Suppressor macrophage treated with lipopolysaccharide for 1 hour (primary cell): ENCODE measurements around the gene MRPL18.
"Not testable (repeated sequence)": the region's sequence is repeated elsewhere in the genome, so short reads cannot be mapped to it uniquely, and the experiment has no call there.

Experiments
- DNase-seq, 3 donors: peaks; one replicate each; pipeline ENCODE4 v3.0.0-alpha.2; 2020 to 2022

Gene MRPL18

DNA sequence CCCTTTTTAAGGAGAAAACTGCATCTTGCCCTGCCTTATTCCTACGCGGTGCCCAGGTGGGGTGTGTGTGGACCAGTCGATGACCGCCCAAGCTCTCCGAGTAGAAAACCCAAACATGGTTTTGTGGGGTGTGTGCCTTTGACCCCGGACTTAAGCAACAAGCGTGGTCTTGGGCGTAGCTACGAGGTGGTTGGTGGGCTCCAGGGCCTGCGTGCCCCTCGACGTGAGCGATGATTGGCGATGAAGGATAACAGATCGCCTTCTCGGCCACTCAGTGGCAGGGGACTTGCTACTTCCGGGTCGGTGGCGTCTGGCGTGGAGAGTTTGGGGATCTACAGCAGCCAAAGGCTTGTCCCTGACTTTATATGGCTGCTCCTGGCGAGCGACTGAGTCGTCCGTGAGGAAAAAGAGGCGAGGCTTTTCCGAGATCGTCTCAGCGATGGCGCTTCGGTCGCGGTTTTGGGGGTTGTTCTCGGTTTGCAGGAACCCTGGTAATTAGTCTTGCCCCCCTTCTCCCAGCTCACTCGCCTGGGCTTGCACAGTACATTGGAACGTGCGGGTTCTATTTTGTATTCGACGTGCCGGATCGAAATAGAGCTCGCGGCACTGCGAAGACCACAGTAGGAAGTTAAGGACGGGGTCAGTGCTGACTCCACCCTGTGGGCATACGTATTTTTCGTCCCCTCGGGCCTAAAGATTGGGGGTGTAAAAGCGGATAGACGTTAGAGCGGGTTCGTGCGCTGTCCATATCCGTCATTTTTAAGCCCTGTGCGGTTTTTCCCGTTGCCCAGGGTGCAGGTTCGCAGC, at the start of gene MRPL18:
MRPL18 (plus strand) TSS at position 319 of the 807 bp plus-strand sequence; CDS start at position 440, 121 bp downstream.
- DNase-seq: peak; percentile 95 to 97 (median 95)

DNA sequence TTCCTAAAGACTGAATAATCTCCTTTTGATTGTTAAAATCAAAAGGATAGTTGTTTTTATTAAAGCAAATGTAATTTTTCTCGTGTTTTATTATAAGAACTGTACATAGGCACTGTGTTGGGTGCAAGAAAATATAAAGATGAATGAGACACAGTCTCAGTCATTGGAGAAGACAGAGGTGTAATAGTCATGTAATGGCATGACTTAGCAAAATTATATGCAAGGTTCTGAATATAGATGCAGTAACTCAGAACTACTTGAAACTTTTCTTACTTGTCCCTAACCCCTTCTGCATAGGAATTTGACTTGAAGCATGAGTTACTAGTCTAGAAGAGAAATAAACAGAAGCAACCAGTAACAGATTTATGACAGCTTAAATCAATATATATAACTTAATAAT, 48.1 kb upstream of the MRPL18 start:
- no peak for DNase-seq

DNA sequence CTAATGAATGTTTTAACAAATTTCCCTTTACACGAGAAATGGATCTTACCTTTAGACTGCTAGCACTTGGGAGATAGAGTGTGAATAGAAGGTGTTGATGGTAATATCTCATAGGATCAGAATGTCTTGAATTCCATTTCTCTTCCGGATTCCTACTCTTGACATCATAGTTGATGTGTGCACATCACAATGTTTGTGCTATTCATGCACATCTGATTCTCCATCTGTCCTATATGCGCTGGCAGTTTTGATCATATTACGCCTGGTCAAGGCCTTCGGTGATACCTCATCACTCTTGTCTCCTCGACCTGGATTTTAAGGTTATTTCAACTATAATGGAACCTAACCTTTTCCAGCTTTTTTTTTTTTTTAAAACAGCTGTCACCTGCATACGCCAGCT, 45.2 kb upstream of the MRPL18 start:
- DNase-seq: no peak

DNA sequence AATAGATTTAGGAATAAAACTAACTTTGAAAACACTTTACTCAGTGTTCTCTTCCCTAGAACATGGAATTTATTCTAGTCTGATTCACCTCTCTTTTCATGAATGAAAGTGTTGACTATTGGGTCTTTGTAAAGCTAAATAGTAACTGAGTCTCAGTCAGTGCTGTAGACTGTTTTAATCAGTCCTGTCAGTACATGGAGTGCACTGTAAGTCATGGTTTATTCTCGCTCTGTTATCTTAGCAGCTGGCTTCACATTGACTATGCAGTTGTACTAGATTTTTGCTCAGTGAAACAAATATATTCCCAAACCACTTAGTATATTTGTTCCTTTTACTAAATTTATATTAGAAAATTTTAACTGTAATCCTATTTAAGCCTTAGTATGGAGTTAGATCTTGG, 43.5 kb upstream of the MRPL18 start:
- DNase-seq: no peak

DNA sequence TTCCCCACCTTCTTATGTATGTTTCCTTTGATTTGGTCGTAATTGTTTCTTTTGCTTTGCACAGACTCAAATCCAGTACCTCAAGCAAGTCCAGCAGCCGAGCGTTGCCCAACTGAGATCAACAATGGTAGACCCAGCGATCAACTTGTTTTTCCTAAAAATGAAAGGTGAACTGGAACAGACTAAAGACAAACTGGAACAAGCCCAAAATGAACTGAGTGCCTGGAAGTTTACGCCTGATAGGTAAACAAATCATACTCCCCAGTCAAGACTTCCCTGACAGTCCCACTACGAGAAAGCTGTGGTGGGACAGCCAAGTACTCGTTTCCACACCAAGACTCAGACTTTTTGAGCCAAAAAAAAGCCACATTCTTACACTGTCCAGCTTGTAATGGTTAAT, 42.1 kb upstream of the MRPL18 start:
- DNase-seq: not testable (repeated sequence)

DNA sequence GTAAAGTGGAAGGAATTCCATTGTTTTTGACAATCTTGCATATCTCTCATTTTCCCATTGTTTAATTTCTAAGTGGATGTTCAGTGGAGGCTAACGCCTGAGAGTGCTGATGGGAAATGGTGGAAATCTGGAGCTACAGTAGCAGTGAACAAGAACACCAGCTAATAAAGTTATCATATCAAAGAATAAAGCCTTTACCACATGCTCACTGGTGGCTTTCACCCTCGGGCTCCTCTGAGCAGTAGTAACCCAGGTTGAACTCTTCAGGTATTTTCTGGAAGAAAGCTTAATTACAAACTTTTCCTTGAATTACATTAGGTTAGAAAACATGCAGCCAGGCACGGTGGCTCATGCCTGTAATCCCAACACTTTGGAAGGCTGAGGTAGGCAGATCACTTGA, 38.8 kb upstream of the MRPL18 start:
- no peak for DNase-seq

DNA sequence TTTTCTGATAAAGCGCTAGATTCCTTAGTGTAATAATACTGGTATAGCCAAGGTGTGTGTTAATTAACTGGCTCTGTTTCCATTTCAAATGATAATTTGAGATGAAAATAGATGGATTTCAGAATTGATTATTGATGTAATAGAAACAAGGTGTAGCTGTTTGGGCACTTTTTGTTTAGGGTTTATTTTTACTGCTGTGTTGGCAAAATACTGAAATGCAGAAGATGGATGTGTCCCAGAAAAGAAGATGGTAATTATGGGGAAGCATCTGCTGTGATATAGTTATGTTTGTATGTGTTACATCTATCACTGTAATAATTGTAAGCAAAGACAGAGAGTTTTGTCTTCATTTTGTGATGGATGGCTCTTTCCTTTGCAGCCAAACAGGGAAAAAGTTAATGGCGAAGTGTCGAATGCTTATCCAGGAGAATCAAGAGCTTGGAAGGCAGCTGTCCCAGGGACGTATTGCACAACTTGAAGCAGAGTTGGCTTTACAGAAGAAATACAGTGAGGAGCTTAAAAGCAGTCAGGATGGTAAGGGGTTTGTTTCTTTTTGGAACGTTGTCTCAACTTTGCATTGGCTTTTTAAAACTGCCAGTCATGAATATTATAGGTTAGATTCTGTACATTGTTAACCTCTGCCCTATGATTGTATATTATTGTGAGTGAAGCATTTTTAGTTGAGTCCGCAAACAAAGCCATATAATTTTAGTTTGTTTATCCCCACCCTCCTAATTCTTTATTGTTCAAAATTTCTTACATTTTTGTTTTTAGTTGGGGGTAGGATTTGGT, 37.0 kb upstream of the MRPL18 start:
- no peak for DNase-seq

DNA sequence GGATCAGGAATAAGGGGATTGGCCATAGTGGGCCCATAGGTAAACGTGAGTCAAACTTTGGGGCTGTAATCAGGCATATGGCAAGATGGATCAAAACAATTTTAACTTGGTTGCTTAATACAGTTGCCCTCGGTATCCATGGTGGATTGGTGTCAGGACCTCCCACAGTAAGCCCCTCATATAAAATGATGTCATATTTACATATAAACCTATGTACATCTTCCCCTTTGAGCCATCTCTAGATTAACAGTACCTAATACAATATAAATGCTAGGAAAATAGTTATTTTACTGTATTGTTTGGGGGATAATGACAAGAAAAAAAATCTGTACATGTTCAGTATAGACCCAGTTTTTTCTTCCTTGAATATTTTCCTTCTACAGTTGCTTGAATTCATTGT, 35.9 kb upstream of the MRPL18 start:
- no peak for DNase-seq

DNA sequence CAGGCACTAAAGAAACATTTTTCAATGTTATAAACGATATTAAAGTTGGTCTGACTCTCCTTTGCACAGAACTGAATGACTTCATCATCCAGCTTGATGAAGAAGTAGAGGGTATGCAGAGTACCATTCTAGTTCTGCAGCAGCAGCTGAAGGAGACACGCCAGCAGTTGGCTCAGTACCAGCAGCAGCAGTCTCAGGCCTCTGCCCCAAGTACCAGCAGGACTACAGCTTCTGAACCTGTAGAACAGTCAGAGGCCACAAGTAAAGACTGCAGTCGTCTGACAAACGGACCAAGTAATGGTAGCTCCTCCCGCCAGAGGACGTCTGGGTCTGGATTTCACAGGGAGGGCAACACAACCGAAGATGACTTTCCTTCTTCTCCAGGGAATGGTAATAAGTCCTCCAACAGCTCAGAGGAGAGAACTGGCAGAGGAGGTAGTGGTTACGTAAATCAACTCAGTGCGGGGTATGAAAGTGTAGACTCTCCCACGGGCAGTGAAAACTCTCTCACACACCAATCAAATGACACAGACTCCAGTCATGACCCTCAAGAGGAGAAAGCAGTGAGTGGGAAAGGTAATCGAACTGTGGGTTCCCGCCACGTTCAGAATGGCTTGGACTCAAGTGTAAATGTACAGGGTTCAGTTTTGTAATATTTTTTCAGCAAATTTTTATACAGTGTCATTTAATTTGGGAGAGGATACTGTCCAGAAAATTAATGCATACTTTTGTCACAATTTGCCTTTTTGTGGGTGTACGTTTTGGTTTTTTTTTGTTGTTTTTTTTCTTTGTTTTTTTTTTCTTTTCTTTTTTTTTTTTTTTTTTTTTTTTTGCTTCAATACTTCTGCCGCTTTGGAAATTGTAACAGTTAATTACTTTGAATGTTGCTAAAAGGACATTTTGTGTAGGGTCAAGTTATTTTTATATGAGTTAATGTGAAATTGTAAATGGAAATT, 35.0 kb upstream of the MRPL18 start:
- no peak for DNase-seq

DNA sequence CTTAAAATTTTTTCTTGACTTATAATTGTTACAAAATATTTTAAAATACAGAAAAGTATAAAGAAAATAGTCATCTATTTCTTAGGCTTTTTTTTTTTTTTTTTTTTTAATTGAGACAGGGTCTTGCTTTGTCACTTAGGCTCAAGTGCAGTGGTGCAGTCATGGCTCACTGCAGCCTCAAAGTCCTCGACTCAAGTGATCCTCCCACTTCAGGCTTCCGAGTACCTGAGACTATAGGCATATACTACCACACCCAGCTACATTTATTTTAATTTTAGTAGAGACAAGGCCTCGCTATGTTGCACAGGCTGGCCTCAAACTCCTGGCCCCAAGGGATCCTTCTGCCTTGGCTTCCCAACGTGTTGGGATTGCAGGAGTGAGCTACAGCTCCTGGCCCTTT, 33.8 kb upstream of the MRPL18 start:
- no peak for DNase-seq

DNA sequence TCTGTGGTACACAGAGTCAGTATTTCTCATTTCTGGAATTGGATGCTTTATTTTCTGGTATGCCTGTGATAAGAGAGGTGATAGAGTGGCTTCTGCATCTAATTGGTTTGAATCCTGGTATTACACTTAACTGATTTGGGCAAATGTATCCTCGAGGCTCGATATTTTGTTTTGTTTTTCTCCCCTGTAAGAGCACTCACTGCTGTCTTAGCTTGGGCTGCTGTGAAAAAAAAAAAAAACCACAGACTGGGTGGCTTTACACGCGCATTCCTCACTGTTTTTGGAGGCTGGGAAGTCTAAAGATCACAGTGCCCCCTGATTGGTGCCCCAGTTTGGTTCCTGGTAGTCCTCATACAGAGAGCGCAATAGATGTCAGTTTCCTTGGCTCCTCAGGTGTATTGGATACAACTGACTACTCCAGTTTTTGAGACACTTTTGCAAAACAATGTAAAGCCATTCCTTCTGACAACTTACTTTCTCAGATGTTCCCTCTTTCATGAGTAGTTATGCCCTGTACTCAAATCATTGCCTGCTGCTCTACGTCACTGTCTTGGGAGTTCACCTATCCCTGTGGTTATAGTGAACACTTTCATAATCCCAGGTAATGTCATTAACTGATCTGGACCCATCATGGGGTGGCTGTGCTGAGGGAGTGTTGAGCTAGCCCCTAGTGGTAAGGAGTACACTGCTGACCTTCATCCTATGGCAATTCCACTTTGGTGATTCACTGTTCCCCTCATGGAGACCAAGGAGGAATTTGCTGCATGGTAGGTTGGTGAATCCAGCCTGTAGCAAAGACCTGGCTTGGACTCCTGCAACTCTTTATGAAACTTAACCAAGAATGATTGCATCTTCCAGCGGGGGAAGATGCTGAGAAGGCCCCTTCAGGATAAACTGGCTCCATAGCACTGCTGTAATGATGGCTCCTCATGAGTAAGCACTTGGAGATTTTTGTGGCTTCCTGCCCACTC, 32.0 kb upstream of the MRPL18 start:
- DNase-seq: peak; percentile 24 to 63 (median 56)

DNA sequence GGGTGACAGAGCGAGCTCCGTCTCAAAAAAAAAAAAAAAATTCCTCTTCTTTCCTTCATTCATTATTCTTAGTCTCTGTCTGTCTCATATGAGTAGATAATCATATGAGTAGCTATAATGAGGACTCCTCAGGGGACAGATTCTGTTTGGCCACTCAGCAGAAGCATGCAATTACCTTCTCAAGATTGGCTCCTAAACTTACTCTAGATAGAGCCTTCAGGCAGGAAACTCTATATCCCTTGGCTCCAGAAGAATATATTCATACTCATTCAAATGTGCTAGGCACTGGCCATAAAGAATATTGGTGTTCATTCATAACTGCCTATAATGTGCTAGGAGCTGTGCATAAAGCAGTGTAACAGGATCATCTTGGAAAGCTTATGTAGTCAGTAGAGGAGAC, 30.6 kb upstream of the MRPL18 start:
- peak in 1 of 3 donors; percentile 47 for DNase-seq

DNA sequence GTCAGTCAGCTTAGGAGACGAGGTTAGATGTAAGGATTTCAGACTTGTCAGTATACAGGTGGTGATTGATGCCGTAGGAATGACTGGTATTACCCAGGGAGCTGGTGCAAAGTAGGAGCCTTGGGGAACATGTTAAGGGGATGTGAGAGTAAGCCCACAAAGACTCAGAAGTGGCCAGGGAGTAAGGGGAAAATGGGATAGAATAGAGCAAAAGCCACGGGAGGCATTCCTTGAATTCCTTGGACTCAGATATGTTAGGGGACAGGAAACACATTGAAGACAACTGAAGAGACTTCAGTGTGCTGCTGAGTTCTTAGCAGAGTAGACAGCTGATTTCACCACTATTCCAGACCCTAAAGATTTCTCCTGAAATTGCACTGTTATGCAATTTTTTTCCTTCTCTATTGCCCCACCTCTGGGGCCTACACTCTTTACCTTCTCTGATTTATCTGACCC, 29.6 kb upstream of the MRPL18 start:
- DNase-seq: peak in 2 of 3 donors; percentile 19 to 42

DNA sequence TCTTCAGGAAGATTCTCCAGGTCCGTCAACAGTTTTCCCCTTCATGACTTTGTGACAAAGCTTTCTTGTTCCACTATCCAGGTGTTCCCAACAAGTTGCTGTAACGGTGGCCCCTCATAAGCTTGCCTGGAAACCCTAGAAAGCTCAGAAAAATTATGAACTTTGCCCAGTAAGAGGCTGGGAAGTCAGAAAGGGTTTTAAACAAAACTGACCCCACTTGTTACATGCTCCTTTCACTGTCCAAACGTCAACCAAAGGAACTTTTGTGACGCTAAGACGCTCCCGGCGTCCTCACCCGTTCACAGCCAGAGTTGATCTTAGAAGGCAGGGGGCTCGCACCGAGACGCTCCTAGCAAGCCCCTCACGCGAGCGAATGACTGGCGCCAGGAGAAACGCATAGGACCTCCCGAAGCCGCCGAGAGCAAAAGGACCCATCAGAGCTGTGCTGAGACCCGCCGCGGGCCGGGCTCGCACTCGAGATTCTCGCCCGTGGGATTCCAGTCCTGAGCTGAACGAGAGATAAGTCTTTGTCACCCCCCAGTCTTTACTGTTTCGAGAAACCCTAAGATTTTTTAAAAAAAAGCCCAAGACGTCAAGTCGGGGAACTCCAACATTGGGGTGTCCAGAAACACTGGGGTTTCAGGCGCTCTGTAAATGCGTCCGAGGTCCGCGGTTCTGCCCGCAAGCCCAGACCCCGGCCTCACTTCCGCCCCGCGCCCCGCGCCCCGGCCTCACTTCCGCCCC, 29.0 kb upstream of the MRPL18 start:
- no peak for DNase-seq

DNA sequence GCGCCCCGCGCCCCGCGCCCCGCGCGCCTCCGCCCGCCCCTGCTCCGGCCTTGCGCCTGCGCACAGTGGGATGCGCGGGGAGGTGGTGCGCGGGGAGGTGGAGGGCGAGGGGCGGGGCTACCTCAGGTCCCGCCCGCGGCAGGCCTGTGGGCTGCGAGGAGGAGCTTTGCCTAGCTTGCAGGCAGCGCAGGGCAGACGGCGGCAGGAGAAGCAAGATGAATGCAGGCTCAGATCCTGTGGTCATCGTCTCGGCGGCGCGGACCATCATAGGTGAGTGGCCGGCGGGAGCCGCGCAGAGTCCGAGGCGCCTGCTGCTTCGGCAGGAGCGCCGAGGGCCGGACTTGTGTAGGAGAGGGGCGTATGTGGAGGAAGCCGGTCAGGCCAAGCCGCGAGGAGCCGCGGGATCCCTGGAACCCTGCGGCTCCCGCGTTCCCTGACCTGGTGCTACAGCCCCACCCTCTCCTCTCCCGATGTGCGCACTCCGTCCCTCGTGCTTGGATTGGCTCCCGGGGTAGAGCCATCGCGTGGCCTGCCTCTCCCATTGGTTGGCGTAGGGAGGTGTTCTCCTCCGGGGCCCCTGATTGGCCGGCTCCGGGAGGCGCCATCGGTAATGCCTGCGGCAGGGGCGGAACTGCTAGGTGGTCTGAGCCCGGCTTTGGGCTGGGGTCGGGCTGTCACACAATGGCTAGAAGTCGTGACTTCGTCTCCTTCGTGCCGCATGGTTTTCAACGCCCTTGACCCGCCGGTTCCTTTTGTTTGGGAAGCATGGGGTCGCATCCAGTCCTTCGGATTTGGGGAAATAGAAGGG, 28.2 kb upstream of the MRPL18 start, which contains the start of gene ACAT2:
ACAT2 (plus strand) TSS at position 173 of the 808 bp plus-strand sequence; CDS start at position 216, 43 bp downstream.
- peak; percentile 94 to 96 (median 94) for DNase-seq

DNA sequence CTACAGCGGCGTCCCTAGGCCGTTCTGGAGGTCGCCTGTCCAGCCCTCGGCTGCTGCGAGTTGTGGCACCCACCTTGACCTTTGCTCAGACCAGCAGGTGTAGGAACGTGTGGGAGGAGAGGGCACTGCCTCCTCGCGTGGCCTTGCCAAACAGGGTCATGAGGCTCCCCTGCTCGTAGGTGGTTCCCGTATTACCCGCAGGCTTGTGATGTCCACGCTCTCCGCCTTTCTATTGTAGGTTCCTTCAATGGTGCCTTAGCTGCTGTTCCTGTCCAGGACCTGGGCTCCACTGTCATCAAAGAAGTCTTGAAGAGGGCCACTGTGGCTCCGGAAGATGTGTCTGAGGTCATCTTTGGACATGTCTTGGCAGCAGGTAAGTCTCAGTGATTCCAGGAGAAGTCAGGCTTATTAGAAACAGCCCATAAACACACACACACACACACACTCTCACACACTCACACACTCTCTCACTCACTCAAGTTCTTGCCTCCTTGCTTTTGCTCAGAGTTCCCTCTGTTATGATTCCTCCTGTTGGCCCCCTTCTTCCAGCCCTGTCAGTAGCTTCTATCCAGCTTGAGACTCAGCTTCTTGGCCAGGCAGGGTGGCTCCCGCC, 27.5 kb upstream of the MRPL18 start:
- peak; percentile 68 to 77 (median 70) for DNase-seq

DNA sequence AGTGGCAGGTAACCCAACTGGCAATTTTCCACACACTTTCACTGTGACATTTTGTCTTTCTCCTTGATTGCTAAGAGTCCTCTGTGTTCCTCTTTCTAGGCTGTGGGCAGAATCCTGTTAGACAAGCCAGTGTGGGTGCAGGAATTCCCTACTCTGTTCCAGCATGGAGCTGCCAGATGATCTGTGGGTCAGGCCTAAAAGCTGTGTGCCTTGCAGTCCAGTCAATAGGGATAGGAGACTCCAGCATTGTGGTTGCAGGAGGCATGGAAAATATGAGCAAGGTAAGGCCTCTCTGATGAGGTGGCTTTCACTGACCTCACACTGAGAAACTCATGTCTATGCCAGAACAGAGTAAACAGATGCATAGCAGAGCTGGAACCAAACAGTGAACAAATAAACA, 23.4 kb upstream of the MRPL18 start:
- peak; percentile 50 to 56 (median 55) for DNase-seq

DNA sequence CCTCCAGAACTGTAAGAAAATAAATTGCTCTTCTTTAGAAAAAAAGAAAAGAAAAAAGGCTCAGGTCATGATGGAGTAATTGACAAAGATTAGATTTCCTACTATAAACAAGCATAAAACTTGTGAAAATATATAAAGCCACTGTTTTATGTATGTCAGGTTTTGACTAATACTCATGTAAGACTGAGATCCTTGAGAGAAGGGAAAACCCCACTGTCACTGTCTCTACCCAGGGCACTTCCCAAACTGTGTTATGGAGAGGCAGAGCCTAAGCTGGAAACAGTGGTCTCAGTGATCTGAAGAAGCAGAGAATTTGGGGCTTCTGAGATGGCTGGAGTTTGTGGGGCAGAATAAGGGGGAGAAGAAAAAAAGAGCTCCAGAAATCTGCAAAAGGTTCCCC, 20.8 kb upstream of the MRPL18 start:
- no peak for DNase-seq

DNA sequence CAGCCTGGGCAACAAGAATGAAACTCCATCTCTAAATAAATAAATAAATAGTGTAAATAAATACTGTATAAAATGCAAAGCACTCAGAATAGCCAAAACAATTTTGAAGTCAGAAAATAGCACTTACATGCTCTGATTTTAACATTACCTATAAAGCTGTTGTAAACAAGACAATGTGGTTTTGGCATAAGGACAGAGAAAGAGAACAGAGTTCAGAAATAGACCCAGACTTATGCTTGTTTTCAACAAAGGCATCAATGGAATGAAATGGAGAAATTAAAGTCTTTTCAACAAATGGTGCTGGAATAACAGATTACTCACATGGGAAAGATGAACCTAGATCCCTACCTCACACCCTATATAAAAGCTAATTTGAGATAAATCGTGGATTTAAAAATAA, 18.1 kb upstream of the MRPL18 start:
- DNase-seq: no peak
